DMS114 treated with DMSO at 0.1 percent for 48 hours (cell line): ENCODE results near the gene FKBP1B.
"Not testable (repeated sequence)": the region's sequence is repeated elsewhere in the genome, so short reads cannot be mapped to it uniquely, and the experiment has no call there.

ENCODE experiments used
- DNase-seq: peaks from one replicate; lab custom pipeline; 2025; ENCODE audit not compliant: unreplicated experiment; lab: John Stamatoyannopoulos, UW

The FKBP1B gene

DNA sequence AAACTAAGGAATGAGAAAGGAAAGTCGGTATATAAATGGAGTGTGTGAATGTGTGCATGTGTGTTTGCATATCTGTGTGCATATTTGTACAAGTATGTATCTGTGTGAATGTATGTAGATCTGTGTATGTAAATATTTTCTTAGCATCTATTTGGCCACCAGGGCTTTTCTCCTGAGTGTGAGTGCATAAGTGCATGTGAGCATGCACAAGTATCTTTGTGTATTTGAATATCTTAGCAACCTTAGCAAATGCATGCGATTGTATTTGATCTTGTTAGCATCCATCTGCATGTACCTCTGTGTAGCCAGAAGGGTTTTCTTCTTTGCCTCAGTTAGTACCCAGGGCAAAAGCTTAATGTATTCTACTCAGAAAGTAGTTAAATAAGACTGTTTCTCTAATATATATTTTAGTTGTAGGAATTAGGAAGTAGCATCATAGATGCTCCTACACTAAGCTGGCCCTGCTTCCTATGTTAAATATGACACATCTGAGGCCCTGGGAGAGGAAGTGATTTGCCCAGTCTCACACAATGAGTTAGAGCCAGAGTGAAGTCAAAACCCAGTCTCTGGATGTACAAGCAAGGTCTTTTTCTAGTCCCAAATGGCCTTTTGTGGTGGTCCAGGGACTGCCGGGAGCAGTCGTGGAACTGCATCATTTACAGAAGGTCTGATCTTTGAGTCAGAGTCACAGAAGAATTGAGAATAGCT lies 9.2 kb downstream of the FKBP1B start:
- no peak for DNase-seq

DNA sequence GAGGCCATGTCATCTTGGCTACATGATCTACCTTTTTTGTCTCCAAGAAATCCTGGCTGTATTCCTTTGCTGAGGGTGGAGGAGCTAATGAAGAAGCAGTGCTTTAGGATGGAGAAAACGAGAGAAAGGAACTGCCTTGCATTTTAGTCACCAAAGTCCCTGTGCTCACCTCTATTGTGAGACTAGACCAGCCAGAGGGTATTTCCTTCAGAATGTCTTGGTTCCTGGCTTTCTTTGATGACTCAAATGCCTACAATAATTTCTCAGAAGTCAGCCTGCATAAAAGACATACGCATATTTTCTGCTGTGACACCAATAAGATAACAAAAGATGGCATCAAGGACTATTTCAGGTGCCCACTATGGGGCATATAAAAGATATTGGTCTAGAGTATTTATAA lies 15.8 kb downstream of the FKBP1B start:
- DNase-seq, result no peak

DNA sequence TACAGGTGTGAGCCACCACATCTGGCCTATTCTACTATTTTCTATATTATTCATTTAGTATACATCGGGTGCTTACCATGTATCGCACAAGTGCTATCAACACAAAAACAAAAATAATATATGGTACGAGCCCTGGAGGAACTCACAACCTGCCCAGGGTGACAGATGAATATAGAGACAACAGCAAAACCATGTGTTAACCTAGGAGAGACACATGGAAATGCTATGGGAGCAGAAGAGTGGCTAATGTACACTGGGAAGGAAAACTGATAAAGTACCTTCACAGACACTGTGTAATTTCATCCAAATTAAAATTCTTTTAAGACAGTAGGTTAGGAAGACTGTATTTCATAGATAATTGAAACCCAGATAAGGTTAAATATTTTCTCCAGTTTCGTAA lies 22.7 kb downstream of the FKBP1B start:
- no peak for DNase-seq

DNA sequence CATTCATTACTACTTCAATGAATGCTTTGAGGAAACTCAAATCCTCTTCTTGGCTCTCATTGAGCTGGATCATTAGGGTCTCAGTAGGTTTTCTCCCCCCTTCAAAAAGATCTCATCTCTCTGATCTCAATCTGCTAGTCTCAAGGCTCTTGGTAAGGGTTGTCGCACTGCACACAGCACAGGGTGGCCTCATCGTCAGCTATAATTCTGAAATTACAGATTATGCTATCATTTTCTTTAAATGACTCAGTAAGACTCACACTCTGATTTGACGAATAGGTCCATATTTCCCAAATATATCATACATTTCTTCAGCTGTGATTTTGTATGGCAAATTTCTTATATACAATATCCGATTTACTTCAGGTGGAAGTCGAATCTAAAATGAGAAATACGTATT lies 24.3 kb downstream of the FKBP1B start:
- DNase-seq, result no peak

DNA sequence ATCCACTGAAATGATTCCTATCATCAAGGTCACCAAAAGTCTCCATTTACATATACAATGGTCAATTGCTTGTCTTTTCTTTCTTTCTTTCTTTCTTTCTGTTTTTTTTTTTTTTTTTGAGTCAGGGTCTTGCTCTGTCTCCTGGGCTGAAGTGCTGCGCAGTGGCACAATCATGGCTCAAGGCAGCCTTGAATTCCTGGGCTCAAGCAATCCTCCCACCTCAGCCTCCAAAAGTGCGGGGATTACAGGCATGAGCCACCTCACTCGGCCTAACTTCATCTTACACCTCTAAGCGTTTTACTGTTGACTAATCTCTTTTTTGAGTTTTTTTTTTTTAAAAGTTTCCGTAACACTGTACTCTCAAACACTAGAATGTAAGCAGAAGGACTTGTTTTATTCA lies 25.7 kb downstream of the FKBP1B start:
- DNase-seq, result no peak

DNA sequence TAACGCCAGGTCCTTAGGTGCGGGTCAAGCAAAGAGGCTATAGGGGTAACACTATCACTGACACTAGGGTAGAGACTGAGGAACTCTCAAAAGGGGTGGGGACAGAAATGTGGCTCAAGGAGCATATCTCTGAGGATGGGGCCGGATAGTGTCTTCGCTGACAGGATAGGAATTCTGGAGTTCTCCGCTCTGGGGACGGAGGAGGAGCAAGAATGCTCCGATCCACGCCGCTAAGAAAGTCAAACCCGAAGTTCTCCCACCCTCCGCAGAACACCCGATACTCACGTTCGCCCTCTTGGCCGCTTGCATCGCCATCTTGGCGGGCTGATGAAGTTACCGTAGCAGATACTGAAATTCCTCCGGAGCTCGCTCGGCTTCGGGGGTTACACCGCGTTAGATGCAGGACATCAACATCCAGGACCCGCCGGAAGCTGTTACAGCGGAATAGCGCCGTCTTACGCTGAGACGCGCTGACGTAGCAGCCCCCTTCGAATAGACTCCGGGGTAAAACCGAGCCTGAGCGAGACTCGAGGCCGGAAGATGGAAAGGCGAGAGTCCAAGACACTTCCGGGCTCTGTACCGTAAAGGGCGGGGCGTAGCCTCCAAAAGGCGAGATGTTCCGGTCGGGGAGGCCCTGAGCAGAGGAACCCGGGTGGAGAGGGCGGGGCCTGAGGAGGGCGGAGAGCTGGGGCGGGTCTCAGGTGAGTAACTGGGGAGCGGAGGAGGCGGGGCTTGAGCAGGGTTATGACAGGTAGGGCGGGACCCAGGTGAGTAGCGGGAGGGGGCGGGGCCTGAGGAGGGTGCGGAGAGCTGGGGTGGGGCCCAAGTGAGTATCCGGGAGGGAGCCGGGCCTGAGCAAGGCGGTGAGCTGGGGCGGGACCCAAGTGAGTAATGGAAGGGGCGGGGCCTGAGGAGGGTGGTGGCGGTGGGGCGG lies 26.6 kb downstream of the FKBP1B start, which contains the start of gene SF3B6:
Gene SF3B6 (minus strand): TSS at position 412 of the 934 bp plus-strand sequence. CDS start 97 bp downstream, at position 315.
- peak; percentile 95 for DNase-seq

DNA sequence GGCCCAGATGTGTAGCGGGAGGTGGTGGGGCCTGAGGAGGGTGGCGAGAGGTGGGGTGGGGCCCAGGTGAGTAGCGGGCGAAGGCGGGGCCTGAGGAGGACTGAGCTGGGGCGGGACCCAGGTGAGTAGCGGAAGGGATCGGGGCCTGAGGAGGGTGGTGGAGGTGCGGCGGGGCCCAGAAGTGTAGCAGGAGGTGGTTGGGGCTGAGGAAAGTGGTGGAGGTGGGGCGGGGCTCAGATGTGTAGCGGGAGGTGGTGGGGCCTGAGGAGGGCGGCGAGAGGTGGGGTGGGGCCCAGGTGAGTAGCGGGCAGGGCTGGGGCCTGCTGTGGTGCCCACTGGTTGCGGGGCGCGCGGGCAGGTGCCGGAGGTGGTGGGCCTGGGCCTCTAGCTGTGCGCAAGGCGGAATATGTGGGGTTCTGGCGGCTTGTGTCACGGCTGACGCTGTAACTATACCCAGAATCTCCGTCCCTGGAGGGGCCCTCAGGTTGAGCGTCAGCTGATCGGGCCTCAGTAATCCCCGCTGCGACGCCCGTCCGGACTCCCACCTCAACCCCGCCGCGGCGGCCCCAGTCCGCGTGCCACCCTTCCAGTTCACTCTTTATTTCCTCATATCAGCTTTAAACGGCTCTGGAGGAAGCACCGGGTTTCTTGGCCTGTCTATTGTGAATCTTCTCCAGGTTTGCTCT lies 27.5 kb downstream of the FKBP1B start:
- DNase-seq, result no peak

DNA sequence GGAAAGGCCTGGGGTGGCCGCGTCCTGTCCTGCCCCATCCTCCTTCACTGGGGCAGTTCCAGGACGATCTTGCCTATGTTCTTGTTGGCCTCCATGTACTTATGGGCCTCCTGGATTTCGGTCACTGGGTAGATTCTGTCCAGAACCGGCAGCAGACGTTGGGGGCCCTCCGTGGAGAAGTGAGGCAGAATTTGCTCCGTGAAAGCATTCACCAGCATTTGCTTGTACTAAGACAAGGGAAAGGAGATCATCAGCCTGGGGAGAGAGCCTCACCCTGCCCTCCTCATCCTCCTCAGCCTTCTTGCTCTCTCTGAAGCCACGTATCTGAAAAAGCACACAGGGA lies 28.0 kb downstream of the FKBP1B start:
- DNase-seq, result no peak

DNA sequence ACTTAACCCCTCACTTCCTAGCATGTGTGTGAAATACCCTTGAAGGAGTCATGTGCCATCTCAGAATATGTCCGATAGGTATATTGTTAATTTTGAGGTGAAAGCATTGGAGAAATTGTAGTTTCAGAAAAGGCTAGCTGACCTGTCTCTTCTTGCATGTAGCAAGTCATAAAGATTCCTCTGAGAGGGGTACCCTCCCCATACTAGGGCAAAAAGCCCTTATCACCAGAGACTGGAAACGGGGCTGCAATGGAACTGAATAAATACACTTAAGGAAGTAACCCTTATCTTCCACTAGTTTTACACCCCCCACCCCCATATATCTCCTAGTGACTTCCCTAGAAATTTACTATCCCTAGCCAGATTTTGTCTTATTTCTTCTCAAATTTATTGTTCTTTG lies 28.3 kb downstream of the FKBP1B start:
- DNase-seq, result no peak

DNA sequence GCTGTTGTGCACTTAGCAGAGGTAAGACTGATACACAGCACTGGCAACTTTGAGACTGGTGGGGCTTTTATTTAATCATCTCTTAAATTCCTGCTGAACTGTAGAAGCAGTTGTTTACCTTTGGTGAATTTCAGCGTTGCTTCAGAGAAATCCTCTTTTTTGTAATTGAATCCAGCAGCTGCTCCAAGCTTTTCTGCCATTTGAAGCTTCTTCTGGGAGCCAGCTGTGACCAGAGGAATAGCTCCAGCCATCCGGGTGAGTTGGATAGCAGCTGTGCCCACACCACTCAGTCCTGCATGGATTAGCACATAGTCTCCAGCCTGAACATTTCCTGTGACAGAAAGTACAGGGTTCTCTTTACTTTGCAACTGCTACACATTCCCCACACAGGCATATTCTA lies 31.2 kb downstream of the FKBP1B start:
- DNase-seq, result no peak

DNA sequence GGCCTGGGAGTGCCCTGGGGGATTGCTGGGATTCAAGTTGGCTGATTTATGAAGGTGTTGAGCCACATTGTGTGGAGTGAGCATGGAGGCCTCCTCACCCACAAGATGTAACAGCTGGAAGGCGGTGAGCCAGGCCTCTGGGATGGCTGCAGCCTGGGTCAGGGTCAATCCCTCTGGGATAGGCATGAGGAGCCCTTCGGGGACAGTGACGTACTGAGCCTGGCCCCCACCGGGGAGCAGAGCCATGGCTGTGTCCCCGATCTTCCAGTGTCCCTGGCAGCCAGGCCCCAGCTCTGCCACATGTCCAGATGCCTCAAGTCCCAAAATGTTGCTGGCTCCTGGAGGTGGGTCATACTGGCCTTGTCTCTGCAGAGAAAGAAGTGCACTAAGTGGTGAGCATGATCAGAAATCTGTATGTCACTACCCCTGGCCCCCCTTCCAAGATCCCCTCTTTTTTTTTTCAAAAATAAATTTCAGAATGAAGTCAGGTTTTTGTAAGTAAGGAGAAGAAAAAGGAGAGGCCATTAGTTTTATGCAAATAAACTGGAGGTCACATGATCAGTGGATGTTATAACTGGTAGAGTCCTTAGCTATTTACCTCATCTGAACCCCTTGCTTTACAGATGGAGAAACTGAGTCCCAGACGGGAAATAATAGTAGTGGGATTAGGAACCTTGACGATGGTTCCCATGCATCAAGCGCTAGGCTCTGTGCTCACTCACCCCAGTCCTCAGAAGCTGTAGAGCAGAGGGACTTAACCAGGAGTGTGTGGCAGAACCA lies 33.4 kb downstream of the FKBP1B start:
- DNase-seq, result no peak

DNA sequence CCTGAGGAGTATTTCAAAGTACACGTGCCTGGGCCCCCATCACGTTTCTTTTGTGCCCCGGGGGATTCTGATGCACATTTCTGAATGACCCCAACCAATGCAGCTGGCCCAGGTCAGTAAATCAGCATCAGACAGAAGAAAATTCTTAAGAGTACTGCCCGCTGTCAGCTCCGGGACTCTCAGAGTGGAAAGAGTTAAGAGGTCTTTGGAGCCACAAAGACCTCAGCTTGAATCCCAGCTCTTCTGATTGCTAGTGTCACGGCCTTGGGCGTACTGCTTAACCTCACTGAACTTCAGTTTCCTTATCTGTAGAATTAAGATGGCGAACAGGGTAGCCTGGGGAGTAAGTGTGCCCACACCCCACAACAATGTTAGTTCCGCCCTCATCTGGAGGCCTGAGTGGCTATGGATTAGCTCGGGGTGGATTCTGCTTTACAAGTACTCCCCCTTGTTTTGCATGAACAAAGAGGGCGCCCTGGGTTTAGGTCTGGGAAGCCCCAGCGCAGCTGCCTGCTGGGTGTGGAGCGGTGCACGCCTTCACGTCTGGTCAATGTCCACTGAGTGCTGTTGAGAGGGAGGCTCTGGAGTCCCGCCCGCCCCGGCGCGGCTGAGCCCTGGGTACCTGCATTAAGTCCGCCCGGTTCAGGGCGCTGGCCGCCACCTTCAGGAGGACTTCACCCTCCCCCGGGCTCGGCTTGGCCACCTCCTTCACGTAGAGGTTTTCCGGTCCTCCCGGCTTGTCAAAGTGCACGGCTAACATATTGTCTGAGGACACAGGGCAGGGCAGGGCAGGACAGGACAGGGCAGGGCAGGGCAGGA lies 34.2 kb downstream of the FKBP1B start:
- DNase-seq, result peak; percentile 72

DNA sequence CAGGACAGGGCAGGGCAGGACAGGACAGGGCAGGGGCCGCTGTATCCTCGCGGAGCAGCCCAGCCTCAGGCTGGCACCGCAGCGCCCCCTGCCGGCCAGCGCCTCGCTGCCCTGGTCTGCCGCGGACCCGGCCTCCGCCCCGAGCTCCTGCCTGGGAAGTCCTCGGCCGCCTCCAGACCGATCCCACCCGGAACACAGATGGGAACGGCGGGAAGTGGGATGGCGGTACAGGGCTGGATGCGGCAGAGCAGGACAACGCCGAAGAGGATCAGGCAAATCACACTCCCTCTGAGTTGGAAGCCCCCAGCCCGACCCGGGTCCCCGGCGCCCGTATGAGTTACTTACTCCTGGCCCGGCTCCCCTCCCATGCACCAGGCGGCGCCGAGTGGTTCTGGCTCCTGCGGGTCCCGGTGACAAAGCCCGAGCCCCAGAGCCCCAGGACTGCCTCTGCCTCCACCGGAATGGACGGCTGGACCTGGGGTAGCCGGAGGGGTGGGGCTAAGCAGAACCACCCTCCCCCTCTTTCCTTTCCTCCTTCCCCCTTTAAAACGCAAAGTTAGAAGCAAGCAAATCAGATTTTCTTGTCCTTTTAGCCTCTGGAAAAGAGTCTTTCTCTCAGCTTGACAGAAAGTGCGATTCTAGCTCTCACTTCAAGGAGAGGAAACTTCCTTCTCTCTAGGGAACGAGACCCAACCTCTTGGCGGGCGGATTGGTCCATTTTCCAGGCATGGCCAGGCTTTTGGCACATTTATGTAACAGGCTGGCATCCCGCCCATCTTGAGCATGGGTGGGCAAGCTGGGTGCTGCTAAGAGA lies 35.1 kb downstream of the FKBP1B start, which contains the start of gene TP53I3:
Gene TP53I3 (minus strand): TSS at position 449 of the 814 bp plus-strand sequence. CDS start 508 bp downstream, outside the sequence.
- peak; percentile 82 for DNase-seq

DNA sequence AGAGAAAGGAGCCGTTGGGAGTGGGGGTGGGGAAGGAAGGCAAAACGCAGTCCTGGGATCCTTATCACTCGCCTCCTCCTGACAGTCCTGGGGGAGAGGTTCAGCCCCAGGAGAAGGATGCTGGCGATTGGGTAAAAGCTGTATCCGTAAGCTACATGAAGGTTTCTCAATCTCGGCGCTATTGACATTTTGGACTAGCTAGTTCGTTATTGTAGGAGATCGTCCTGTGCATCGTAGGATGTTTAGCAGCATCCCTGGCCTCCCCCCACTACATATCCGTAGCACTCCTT lies 35.6 kb downstream of the FKBP1B start:
- no peak for DNase-seq

DNA sequence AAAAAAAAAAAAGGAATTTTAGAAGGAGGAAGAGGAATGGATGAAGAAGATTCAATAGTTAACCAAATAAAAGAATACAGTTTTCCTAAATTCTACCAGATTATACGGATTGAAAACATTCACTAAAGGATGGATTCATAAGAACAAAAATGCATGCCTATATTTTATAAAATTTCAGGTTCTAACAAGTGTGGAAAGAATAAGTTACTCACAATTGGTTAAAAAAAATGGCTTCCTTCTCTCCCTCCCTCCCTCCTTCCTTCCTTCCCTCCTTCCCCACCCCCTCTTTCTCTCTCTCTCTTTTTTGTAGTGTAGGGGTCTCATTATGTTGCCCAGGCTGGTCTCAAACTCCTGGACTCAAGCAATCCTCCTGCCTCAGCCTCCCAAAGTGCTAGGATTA lies 36.7 kb downstream of the FKBP1B start:
- no peak for DNase-seq

DNA sequence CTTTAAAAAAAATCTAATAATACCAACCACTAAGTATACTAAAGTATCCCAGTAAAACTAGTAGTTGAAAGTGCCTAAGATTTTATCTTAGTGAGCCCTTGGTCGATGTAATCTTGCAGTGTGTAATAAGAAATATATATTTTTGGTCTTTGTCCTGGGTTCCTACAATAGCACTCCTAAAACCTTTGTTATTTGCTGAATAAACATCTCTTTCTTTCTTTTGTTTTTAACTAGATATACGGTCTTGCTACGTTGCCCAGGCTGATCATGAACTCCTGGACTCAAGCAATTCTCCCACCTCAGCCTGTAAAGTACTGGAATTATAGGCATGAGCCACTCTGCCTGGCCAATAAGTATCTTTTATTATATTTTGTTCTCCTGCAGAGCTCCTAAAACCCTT lies 37.5 kb downstream of the FKBP1B start:
- DNase-seq, result no peak

DNA sequence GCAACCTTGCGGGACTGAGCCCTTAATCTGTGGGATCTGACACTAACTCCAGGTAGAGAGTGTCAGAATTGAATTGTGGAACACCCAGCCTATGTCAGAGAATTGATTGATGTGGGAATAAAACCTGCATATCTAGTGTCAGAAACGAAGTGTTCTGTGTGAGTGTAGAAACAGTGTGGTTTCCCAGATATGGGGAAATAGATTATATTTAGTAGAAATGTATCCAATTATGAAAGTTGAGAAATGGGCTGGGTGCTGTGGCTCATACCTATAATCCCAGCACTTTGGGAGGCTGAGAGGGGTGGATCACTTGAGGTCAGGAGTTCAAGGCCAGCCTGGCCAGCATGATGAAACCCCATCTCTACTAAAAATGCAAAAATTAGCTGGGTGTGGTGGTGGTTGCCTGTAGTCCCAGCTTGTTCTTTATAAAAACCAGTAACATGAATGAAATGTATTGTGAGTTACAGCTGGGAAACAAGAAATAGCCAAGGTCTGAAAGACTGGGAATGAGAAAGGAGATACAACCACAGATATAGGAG lies 39.3 kb downstream of the FKBP1B start:
- DNase-seq, result no peak

DNA sequence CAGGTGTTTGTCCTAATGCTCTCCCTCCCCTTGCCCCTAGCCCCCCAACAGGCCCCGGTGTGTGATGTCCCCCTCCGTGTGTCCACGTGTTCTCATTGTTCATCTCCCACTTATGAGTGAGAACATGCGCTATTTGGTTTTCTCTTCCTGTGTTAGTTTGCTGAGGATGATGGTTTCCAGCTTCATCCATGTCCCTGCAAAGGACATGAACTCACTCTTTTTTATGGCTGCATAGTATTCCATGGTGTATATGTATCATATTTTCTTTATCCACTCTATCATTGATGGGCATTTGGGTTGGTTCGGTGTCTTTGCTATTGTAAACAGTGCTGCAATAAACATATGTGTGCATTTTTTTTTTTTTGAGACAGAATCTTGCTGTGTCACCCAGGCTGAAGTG lies 43.7 kb downstream of the FKBP1B start:
- not testable (repeated sequence) for DNase-seq

DNA sequence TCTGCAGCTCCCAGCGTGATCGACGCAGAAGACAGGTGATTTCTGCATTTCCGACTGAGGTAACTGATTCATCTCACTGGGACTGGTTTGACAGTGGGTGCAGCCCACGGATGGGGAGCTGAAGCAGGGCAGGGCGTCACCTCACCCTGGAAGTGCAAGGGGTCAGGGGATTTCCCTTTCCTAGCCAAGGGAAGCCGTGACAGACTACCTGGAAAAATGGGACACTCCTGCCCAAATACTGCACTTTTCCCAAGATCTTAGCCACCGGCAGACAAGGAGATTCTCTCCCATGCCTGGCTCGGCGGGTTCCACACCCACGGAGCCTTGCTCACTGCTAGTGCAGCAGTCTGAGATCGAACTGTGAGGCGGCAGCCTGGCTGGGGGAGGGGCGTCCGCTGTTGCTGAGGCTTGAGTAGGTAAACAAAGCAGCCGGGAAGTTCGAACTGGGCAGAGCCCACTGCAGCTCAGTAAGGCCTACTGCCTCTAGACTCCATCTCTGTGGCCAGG lies 45.7 kb downstream of the FKBP1B start:
- not testable (repeated sequence) for DNase-seq
